Activated CD4-positive, alpha-beta T cell treated with anti-CD3 and anti-CD28 coated beads for 1 hour (primary cell): ENCODE measurements around the gene STARD7.
"Not testable (repeated sequence)": the region's sequence is repeated elsewhere in the genome, so short reads cannot be mapped to it uniquely, and the experiment has no call there.

Experiments
- DNase-seq: peaks from one replicate; pipeline ENCODE4 v3.0.0-alpha.2; 2020

STARD7 gene

DNA sequence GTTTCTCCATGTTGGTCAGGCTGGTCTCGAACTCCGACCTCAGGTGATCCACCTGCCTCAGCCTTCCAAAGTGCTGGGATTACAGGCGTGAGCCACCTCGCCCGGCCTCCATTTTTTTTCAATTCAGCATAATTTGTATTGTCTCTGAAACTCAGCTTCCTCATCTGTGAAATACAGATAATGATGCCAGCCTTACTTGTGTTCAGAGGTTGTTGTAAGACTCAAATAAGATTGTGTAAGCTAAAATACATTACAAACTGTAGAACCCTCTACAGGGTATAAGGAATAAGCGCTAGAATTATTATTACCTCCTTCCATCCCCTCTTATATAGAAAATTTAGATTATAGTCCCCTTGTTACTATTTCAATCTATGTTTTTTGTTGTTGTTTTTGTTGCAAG lies 24.8 kb upstream of the STARD7 start:
- DNase-seq: no peak

DNA sequence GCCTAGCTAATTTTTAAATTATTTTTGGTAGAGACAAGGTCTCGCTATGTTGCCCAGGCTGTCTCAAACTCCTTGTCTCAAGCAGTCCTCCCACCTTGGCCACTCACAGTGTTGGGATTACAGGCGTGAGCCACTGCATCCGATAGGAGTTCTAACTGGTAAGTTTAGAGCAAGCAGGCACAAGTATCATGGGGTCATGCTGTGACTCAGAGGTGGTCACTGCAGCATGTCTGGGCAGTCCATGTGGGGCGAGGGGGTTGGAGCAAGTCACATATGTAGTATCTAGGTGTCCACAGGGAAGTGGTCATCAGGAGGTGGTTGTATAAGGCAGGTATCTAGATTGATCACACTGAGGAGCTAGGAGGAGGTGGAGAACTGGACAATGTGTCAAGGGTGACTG lies 22.7 kb upstream of the STARD7 start:
- DNase-seq: no peak

DNA sequence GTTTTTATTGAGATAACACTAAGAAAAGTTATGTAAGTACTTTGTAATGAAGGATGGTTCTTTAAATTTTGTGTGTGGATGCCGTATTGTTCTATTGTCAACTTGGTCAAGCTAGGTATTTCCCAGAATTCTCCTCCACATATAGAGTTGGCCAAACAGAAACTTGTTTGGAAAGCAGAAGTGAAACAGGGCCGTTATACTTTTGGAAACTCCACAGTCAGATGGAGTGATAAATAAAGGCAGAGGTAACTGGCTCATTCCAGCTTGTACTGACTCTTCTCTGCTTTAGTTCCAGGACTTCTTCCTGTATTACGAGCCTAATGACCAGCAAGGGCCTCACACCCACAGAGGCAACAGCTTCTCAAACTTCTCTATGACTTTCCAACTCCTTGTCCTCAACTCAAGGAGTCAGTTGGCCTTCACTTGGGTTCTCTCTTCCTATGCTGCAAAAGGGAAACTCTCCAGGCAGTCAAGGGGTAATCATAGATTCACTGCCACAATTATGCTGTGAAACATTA lies 16.4 kb upstream of the STARD7 start:
- DNase-seq: no peak

DNA sequence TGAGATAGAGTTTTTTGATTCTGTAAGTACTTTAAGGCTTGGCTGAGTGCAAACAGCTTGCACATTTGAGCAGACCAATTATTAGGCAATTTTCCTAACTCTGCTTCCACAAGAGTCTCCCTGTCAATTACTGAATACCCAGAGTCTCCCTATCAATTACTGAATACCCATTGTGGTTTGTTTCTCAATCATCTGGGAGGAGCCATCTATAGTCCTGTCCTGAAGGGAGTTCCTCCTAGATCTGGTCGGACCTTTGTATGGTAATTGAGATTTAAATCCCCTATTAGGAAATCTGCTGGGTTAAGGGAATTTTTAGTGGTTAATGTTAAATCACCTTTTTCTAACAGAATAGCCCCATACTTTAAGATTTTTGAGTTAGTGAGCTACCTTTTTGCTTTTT lies 12.5 kb upstream of the STARD7 start:
- not testable (repeated sequence) for DNase-seq

DNA sequence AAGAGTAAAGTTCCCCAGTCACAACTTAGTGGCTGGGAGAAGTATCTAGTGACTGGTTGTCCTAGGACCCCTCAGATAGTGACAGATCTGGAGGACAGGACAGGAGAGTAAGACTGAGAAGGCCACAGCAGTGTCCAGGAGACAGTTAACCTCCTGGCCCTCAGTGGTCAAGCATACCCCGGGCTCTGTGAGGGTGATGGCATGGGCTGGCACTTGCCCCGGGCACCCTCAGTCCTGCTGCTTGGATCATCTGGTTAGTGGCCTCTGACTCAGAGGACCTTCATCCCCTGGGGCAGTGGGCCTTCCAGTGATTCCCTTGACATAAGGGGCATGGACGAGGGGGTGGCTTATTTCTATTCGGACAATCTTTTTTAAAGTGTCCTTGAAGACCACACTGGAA lies 11.3 kb upstream of the STARD7 start:
- not testable (repeated sequence) for DNase-seq

DNA sequence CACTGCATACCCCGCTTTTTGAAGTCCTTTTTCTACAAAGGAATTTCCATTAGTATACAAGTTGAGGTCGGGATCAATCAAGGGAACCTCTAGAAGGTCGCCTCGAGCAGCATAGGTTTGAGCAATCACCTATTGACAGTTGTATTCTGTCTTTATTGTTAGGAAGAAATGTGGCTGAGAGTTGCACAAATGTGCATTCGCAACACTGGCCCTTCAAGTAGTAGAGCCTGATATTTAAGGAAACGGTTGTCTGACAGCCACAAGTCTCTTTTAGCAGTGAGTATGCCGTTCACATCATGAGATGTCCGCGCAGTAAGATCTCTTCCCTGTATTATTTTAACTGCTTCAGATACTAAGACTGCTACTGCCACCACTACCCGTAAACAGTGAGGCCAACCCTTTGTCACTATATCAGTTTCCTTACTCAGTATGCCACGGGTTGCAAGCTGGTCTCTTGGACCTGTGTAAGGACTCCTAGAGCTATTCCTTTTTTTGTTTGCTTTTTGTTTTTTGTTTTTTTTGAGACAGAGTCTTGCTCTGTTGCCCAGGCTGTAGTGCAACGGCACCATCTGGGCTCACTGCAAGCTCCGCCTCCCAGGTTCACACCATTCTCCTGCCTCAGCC lies 10.0 kb upstream of the STARD7 start:
- DNase-seq: no peak

DNA sequence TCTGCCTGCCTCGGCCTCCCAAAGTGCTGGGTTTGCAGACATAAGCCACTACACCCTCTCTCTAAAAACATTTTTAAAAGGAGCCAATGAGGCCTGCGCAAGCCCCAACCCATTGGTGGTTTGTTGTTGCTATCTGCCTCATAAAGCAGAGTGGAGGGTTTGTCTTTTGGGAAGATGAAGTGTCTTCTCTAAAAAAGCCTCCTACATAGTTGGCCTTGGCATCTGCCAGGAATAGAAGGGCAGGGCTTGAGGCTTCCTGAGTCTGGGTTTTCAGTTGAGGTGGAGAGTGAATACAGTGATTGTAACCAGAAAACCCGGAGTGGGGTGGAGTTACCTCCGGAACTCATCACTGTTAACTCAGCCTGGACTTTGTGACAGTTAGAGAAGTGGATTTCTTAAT lies 5.9 kb upstream of the STARD7 start:
- no peak for DNase-seq

DNA sequence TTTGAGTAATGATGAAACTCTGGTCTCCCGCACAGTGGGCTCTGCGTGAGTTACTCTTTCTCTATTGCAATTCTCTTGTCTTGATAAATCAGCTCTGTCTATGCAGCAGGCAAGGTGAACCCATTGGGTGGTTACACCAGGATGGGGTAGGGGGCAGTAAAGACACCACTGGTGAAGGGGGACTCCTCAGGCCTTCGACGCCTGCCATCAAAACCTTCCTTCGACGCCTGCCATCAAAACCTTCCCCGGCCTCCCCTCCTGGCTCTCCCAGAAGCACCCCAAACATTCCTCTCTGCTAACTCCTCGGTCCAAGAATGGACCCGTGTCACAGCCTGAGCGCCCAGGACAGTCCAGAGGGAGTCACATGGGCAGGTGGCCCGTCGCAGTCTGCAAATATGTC lies 4.8 kb upstream of the STARD7 start:
- DNase-seq: no peak

DNA sequence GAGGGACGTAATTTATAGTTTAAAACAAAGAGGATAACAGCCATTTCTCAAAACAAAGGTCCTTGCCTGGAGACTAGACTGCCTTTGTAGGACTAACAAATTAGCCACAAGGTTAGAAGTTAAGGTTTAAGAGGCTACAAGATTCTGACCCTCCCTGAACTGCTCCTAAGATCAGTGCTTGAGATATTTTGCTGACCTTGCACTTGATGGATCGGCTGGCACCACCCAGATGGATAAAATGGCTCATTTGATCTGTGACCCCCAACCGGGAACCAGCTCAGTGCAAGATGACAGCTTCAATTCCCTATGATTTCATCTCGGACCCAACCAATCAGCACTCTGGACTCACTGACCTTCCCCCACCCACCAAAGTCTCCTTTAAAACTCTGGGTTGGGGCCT lies 3.7 kb upstream of the STARD7 start:
- DNase-seq: no peak

DNA sequence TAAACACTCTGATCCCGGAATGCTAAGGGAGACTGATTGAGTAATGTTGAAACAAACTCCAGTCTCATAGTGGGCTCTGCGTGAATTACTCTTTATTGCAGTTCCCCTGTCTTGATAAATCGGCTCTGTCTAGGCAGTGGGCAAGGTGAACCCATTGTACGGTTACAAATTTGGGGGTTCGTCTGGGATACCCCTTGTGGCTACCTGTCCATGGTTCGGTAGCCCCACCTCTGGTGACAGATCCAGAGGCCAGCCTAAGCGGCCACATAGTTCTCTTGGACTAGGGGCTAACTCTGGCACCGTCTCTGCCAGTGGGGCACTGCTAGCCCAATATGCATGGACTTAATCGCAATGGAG lies 1.1 kb upstream of the STARD7 start:
- DNase-seq: no peak

DNA sequence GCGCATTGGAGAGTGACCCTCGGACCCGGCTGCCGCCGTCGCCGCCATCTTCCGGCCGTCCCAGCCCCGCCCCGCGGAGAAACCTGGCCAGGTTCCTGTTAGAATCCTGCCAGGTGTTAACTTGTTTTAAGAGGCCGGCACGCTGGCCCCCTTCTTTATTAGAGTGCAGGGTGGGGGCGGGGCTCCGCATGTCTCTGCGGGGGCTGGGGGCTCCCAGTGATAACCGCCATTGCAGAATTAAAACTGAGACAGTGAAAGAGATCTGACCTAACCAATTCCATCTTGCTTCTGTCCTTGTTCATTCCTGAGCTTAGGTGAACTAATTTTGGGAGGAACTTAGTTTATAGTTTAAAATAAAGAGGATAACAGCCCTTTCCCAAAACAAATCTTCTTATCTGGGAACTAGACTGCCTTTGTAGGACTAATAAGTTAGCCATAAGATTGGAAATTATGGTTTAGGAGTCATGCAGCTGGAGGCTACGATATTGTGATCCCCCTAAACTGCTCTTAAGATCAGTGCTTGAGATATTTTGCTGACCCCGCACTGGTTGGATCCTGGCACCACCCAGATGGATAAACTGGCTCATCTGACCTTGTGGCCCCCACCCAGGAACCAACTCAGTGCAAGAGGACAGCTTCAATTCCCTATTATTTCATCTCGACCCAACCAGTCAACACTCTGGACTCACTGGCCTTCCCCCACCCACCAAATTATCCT lies 543 bp upstream of the STARD7 start:
- no peak for DNase-seq

DNA sequence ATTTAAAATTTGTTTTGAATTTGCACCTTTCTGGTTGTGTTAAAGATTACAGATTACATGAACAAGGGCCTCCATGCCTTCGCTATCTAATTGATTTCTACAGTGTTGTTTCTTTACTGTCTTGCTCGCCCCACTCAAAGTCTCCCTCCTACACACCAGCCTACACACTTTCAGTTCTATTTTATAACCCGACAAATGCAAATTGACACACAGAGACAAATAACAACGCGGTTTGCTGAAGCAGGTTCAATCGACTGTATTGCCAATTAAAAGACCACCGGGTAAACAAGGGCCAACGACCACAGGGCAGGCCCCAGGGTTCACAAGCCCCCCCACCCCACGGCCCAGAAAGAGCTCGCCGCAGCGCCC lies 869 bp downstream of the STARD7 start:
- no peak for DNase-seq

DNA sequence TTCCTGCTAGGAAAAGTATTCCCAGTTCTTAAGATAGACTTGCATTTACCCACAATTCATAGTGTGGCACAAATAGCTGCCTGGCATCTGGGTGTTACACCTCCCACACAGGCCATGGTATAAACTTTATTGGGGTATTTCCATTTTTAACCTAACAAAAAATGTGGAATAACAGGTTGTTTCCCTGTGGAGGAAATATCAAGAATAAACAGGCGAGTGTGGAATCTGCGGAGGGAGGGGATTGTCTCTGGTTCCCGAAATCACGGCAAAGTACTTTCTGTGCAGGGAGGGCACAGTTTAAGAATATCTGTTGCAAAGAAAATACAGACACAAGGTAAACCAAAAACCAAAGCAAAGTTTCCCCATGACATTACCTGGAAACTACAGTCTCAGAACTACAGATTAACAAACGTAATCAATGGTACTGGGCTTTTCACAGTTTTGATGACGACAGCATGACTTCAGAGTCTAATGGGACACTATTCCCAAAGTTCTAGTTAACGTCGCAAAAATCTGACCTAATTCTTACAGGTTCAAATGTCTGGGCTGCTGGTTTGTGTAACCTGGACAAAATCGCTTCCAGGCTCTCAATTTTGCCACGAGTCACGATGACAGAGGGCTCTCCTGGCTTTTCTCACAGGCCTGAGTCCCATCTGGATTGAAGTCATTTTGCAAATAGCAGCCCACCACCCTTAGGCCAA lies 1.4 kb downstream of the STARD7 start:
- no peak for DNase-seq

DNA sequence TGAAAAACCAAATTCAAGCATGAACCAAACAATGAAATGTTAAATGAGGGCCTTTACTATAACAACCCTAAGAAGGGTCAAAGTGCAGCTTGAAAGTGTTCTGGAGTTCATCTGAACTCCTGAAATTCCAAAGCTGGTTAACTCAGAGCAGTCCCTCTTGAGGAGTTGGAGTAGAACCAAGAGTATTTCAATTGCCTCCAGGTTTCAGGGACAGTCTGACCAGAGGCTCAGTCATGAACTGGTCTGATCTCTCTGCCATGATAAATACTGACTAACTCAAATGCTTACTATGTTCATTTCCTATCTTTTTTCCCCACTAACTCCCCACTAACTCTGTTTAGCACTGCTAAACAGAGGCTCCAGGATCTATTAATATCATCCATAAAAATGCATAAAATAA lies 2.7 kb downstream of the STARD7 start:
- DNase-seq: no peak

DNA sequence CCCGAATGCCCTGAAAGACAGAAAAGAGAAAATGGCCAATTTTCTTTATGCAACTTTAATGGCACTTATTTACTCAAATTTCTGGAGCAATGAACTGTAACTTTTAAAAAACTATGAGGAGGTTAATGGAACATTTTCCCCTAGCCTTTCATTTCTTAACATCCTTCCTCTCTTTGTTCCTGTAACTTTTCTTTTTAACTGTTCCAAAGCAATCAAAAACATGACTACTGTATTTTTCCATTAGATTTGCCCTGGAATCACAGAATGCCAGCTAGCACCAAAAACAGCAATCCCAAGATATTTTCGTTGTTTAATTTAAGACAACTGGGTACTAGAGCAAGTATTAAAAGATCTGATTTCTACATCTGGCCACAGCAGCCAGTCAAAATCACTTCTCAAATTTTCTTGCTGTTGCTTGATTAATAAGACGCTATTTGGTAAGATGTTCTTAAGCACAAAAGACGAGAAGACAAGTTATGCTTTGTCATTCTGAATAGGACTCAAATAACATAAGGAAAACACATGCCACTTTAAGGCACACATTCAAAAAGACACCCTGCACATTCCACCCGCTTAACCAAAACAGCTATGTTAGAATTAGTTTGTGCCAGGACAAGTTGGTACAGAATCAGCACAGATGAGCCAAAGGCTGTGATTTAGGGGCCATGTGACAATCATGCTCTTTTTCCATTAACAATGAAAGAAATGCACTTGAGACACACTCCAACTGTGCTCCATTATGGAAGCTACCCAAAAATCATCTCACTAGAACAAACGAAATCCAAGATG lies 3.6 kb downstream of the STARD7 start:
- no peak for DNase-seq

DNA sequence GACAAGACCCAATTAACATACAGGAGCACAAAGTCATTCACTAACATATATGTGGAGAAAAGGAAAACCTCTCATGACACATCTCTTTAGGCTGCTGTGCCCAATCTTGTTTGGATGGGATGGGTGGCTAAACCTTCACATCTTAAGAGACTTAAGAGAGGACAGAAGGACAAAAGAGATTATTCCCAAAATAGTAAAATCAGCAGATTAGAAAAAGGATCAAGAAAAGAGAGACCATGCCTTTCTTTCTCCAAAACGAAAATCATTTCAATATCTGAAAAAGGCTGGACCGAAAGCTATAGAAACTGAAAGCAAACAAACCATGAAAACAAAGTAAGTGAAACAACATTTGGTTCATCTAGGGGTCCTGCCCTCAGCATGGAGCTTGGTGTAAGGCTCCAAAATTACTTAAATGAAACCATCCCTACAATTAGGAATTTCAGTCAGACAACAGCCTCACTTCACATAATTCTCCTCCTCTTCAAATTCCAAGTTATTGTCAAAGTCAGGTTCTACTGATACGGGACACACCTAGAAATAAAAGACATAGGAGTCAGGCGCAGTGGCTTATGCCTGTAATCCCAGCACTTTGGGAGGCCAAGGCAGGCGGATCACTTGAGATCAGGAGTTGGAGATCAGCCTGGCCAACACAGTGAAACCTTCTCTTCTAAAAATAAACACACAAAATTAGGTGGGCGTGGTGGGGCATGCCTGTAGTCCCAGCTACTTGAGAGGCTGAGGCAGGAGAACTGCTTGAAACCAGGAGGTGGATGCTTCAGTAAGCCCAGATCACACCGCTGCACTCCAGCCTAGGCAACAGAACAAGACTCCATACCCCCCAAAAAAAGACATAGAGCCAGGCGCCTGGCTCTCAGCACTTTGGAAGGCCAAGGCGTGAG lies 5.2 kb downstream of the STARD7 start:
- DNase-seq: no peak

DNA sequence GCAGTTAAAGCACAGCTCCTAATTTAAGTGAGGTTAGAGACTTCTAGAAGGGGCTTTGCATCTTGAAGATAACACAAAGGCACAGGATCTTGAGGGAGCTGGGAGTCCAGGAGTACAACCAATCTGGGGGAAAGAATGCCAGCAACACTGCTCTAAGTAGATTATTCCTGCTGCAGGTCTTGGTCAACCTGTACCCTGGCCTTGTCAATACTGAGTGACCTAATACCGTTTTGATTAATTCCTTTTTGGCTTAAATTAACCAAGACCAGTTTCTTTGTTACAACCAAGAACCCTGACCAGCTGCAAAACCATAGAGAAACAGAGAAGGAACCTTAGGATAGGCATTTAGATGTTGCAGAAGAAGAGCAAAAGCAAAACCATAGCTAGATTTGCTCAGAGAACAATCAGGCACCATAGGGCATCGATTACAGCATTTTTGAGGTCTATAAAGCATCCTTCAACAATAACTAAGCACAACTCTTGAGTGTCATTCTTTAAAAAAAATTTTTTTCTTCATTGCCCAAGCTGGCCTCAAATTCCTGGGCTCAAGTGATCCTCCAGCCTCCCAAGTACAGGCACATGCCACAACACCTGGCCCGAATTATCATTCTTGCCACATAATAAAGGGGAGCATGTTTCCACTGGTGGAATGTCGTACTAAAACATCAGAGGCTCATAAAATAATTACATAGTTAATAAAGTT lies 6.3 kb downstream of the STARD7 start:
- DNase-seq: no peak

DNA sequence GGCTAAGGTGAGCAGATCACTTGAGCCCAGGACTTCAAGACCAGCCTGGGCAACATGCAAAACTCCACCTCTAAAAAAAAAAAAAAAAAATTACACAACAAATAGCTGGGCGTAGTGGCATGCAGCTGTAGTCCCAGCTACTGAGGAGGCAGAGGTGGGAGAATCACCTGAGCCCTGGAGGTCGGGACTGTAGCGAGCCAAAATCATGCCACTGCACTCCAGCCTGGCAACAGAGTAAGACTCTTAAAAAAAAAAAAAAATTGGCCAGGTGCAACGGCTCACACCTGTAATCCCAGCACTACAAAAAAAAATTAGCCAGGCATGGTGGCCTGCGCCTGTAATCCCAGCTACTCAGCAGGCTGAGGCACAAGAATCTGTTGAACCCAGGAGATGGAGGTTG lies 7.3 kb downstream of the STARD7 start:
- no peak for DNase-seq

DNA sequence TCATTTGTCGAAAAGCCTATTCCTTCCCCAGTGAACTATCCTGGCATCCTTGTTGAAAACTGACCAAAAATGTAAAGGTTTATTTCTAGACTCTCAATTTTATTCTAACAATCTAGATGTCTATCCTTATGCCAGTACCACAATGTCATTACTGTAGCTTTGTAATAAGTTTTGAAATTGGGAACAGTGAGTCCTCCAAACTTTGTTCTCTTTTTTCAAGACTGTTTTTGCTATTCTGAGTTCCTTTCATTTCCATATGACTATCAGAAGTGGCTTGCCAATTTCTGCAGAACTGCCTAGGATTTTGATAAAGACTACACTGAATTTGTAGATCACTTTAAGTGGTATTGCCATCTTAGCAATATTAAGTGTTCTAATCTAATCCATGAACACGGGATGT lies 9.7 kb downstream of the STARD7 start:
- no peak for DNase-seq

DNA sequence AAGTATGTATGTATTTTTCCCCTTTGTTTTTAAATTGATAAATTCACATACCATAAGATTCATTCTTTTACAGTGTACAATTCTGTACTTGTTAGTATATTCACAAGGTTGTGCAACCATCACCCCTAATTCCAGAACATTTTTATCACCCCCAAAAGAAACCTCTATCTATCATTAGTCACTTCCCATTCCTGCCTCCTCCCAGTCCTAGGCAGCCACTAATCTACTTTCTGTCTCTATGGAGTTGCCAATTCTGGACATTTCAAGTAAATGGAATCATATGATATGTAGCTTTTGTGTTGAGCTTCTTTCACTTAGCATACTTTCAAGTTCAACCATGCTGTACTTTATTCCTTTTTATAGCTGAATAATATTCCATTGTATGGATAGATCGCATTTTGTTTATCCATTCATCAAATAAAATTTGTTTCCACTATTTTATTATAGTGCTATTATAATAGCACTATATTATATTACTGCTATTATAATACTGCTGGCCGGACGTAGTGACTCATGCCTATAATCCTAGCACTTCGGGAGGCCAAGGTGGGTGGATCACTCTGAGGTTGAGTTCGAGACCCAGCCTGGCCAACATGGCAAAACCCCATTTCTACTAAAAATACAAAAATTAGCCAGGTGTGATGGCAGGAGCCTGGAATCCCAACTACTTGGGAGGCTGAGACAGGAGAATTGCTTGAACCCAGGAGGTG lies 10.9 kb downstream of the STARD7 start:
- no peak for DNase-seq

DNA sequence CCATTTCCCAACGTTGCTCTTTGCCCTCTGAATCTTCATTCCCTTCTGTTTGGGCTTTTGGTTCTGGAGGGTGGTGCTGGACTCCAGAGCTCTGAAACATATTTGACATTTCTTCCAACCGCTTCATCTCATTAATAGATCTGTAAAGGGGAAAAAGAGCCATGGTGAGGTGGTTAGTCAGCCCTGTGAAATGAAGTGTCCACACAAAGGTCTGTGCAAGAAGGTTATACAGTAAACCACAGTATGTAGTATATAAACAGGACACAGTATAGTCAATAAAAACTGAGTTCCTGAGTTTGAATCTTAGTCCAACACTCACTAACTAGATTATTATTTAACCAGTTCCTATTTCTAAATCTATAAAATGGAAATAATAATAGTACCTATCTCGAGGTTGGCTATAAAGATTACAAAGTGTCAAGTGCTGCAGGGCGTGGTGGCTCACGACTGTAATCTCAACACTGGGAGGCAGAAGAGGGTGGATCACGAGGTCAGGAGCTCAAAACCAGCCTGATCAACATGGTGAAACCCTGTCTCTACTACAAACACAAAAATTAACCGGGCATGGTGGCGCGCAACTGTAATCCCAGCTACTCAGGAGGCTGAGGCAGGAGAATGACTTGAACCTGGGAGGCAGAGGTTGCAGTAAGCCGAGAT lies 13.1 kb downstream of the STARD7 start:
- no peak for DNase-seq
